NCI-H345 treated with DMSO at 0.1 percent for 48 hours (cell line): Measurements from ENCODE around the gene SYT4.

Experiments
- DNase-seq: peaks from one replicate; lab custom pipeline; 2025; ENCODE audit not compliant: unreplicated experiment; lab: John Stamatoyannopoulos, UW

The SYT4 gene

DNA sequence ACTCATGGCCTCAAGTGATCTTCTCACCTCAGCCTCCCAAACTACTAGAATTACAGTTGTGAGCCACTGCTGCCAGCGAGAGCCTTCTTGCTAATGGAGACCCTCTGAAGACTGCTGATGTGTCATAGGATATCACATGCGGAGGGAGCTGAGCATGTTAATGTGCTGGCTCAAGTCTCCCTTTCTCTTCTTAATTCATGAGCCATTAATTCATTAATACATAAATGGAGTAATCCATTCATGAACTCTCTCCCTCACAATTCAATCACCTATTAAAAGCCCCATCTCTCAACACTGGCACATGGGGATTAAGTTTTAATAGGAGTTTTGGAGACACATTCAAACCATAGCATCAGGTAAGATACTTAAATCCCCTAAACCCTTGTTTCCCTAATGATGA is 54.8 kb downstream of the SYT4 start:
- no peak for DNase-seq

- no peak for DNase-seq
These were observed 56.6 kb downstream of the SYT4 start for GRCh38 chr18:43220691-43221090.
